Activated CD4-positive, alpha-beta T cell treated with anti-CD3 and anti-CD28 coated beads for 24 hours (primary cell): ENCODE measurements around the gene RGS6.
"Not testable (repeated sequence)": the region's sequence is repeated elsewhere in the genome, so short reads cannot be mapped to it uniquely, and the experiment has no call there.

Experiments
- DNase-seq, 2 donors: peaks; one replicate each; pipeline ENCODE4 v3.0.0-alpha.2; 2020; ENCODE audit warnings: low read depth in 2 of 2

The RGS6 gene

DNA sequence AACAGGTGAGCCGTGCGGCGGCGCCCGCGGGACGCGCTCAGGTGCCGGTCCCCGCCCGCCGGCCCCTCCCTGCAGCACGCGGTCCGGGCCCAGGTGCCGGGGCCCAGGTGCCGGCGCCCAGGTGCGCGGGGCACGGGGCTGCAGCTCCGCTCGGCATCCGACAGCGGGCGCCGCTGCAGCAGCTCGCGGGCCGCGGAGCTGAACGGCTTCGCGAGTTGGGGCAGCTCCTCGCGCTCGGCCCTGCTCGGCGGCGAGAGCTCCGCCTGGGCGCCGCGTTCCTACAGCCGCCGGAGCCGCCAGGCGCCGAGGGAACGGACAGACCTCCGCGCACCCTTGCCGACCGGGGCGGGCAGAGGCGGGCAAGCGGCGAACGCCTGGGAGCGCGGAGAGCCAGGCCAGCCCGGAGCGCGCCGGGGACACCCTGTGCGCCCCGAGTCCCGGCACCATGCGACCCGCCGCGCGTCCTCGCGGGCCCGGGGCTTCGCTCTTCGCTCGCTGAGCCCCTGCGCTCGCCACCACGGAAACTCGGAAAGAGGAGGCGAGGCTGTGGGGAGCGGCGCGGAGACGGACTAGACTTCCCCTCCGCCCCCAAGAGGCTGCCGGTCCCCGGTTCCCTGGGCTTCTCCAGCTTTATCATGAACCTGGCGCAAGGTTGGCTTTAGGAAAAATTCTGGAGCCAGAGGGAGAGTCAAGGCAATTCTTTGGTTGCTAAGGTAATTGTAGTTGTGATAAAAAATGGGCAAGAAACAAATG lies at the start of gene RGS6:
RGS6 (plus strand) TSS at position 201 of the 753 bp plus-strand sequence.
- no peak for DNase-seq

- DNase-seq, result no peak
Observed at GRCh38 chr14:71883094-71883493, 49.1 kb upstream of the RGS6 start.

- no peak for DNase-seq
Observed at GRCh38 chr14:71885301-71885700, 46.9 kb upstream of the RGS6 start.

GRCh38 chr14:71887802-71888201 lies 44.4 kb upstream of the RGS6 start:
- not testable (repeated sequence) for DNase-seq

DNA sequence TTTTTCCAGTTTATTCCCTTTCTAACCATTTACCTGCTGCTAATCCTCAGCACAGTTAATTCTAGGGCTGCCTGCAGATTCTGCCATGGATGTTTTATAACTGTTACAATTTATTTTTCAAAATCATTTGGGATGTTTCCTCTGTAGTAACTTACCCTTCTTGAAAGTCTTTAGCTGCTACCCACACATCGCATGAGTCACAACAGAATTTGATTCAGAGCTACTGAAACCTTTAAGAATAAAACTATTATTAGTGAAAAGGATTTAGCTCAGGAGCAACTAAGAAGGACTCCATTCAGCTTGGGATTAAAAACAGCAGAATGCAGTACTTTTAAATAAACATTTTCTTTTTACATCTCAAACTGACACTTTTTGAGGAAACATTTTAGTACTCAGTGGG lies 41.7 kb upstream of the RGS6 start:
- no peak for DNase-seq

DNA sequence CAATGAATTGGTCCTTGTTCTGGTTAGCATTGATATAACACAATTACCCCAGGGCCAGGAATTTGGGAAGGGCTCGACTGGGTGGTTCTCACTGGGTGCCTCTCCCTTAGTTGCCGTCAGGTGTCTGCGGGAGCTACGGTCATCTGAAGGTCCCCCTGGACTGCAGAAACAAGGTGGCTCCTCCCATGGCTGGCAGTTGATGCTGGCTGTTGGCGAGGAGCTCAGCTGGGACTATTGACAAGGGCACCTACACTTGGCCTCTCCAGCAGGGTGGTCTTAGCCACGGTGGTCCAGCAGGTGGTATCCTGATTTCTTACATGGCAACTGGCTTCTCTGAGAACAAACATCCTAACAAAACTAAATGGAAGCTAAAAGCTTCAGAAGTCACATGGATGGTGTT lies 41.0 kb upstream of the RGS6 start:
- no peak for DNase-seq

DNA sequence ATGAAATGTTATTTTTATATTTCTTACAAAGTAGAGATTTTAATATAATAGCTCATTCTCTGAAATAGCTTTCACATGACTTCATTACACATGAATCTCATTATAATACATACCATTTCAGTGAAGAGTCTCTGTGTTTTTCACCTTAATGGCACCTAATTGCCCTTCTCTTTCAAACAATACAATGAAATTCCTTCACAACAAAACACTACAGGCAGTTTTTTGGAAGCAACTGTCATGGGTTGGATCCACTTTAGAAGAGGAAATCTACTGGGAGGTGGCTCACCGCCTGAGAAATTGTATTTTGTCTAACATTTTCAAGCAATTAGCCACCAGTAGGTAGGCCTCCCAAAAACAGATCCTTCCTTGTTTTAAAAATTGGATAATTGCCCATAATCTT lies 40.3 kb upstream of the RGS6 start:
- DNase-seq, result no peak

- DNase-seq, result no peak
Observed at GRCh38 chr14:71905031-71905430, 27.2 kb upstream of the RGS6 start.

DNA sequence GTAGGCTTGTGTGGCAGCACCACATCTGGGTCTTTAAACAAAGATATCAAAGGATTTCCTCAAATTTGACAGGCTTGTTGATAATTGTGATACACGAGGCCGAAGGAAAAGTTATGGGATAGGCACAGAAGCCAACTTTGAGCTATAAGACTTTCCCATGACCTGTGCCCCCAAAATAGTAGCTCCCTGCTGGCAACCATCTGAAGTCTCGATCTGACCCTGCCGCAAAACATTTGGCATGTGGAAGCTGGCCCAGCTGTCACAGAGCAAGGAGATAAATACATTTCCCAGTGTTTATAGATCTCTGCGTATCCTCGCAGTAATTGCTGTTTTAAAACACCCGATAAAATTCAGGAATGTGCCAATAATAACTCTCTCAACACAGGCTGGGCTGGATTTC lies 26.4 kb upstream of the RGS6 start:
- DNase-seq, result no peak

DNA sequence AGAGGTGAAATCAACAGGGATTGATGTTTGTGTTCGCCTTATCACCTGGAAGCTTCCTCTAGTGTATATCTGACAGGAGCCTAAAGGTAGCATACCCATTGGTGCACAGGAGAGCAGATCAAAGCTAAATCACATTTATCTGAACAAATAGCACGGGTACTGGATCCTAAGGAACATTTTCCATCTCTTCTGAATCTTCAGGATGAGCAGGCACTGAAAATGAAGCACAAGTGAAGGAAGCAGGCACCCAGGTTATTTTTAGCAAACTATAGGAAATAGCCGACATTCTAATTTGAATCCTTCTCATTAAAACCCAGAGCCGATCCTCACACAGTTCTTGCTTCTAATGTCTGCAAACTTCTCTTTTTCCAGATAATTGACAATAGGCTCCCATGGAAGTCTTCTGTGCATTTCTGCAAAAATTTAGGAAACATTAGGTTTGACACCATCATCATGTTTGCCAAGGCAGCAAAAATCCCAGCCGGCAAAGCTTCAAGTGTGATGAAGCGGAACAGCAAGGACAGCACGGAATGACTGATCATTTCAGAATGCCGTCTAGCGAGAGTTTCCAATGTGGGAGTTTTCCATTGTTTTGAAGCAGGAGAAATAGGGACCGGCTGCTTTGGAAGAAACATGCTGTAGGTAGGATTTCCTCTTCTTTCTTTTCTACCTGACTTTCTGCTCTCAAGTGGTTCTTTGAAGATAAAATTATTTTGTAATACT lies 24.3 kb upstream of the RGS6 start:
- DNase-seq, result no peak

DNA sequence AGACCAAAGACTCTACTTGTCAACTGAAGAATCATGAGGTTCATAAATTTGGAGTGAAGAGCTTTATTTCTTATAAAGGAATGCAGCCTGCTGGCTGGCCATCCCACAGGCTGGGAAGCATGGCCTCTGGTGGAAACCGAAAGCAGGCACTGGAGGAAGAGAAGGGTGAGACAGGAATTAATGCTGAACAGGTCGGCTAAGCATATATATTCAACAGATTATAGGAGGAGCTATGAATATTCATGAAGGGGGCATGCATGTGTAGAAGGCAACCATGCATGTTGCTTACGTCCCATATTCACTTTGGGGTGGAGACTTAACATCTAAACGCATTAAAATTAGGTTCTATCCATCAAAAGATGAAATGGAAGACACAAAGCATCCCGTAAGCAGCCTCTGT lies 20.6 kb upstream of the RGS6 start:
- DNase-seq, result no peak

GRCh38 chr14:71913342-71913741 lies 18.9 kb upstream of the RGS6 start:
- no peak for DNase-seq

- no peak for DNase-seq
Observed at GRCh38 chr14:71918955-71919354, 13.3 kb upstream of the RGS6 start.

DNA sequence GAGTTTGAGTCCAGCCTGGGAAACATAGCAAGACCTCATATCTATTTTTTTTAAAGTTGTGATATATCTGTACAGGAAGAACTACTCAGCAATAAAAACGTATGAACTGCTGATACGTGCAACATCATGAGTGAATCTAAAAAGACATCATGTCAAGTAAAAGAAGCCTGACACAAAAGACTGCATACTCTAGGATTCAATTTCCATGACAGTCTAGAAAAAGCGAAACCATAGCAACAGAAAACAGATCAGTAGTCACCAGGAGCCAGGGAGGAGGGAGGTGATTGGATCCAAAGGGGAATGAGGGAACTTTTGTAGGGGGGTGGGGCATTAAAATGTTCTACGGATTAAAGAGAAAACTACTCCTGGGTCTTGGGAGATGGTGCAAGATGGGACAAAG lies 8.7 kb upstream of the RGS6 start:
- no peak for DNase-seq

GRCh38 chr14:71931492-71932228 lies 569 bp upstream of the RGS6 start:
- no peak for DNase-seq

DNA sequence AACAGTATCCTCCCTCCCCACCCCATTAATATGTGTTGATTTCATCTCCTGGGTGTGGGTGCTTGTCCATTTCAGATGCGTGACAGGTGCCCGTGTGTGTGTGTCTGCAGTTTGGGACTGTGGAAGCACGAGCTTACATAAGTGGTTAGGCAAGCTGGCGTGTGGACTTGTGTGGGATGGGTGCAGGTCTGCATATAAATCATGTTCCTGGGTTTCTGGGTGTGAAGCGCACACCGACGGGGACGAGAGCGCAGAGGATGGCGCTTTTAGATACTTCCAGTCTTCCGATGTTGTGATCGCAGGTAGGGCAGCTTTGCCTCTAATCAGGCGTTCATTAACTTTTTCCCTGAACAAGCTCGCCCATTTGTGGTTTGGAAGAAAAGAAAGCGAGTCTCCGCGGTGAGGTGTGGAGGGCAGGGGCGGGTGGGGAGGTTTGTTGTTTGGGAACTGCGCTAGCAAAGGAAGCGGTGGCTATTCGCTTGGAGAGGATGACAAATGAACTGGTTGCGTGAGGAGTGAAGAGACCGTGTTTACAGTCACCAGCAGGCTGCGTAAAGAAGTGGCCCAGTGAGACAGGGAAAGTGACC lies 865 bp downstream of the RGS6 start:
- DNase-seq, result no peak

DNA sequence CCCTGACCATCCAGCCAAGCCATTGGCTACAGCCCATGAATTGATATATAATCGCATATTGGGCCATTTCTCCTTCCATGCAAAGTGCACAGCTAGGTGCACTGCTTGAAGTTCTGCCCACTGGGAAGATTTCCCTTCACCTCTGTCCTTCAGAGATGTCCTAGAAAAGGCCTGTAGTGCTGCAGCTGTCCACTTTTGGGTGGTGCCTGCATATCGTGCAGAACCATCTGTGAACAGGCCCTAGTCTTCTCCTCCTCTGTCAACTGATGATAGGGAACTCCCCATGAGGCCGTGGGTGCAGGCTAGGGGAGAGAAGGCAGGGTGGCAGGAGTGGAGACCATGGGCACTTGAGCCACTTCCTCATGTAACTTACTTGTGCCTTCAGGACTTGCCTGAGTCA lies 6.0 kb downstream of the RGS6 start:
- not testable (repeated sequence) for DNase-seq

DNA sequence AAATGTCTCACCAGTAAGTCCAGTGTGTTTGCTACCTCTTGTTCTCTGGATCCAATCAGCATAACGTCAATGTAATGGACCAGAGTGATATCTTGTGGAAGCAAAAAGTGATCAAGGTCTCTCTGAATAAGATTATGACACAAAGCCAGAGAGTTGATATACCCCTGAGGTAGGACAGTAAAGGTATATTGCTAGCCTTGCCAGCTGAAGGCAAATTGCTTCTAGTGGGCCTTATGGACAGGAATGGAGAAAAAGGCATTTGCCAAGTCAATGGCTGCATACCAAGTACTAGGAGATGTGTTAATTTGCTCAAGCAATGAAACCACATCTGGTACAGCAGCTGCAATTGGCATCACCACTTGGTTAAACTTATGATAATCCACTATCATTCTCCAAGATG lies 7.1 kb downstream of the RGS6 start:
- not testable (repeated sequence) for DNase-seq

DNA sequence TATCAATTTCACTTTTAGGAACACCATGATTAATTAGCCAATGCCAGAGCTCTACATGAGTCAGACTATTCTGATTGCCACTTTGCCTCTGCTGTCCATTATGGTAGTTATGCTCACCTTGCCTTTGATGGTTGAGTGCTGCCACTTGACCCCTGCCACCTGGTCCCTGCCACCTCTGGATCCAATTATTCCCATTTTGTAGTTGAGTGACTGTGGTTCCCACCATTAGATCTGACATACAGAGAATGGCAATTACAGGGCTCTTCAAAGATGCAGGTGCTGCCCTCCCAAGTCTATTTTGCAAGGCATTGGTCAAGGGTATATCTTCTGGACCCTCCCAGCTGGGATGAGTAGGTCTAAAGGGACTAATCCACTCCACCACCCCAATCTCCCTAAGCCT lies 8.3 kb downstream of the RGS6 start:
- DNase-seq, result not testable (repeated sequence)

- not testable (repeated sequence) for DNase-seq
Observed at GRCh38 chr14:71941616-71942015, 9.4 kb downstream of the RGS6 start.

- no peak for DNase-seq
Observed at GRCh38 chr14:71942904-71943694, 10.9 kb downstream of the RGS6 start.

DNA sequence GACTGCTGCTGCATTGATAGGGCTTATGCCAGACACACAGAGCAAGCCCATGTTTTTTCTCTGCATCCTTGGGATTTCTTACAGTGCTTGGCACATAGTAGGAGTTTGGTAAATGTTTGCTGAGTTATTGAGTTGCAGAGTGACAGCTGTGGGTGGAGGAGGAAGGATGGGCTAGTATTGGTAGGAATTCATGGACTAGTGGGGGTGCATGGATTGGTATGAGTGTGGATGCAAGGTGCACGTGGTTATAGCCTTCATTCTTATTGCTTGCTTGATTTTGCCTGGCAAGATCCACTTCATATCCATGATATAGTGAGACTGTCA lies 11.4 kb downstream of the RGS6 start:
- DNase-seq, result no peak
